ENCODE results near the gene RSPO3.

GRCh38 chr6:127192911-127193541 lies 74.6 kb downstream of the RSPO3 start:
- TF ChIP-seq EP300 (IDR thresholded peaks at IDR 0.05) (no peak), POLR2AphosphoS5 (IDR thresholded peaks at IDR 0.05) (peak; percentile 57), POLR2A (IDR thresholded peaks at IDR 0.05) (no peak)
- TF ChIP-seq, protein P1, sequence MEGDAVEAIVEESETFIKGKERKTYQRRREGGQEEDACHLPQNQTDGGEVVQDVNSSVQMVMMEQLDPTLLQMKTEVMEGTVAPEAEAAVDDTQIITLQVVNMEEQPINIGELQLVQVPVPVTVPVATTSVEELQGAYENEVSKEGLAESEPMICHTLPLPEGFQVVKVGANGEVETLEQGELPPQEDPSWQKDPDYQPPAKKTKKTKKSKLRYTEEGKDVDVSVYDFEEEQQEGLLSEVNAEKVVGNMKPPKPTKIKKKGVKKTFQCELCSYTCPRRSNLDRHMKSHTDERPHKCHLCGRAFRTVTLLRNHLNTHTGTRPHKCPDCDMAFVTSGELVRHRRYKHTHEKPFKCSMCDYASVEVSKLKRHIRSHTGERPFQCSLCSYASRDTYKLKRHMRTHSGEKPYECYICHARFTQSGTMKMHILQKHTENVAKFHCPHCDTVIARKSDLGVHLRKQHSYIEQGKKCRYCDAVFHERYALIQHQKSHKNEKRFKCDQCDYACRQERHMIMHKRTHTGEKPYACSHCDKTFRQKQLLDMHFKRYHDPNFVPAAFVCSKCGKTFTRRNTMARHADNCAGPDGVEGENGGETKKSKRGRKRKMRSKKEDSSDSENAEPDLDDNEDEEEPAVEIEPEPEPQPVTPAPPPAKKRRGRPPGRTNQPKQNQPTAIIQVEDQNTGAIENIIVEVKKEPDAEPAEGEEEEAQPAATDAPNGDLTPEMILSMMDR (IDR thresholded peaks at IDR 0.05): no peak
